ENCODE data around the gene MPZL1.
"Not testable (repeated sequence)": the region's sequence is repeated elsewhere in the genome, so short reads cannot be mapped to it uniquely, and the experiment has no call there.

The MPZL1 gene

GRCh38 chr1:167806235-167806634 lies 84.5 kb downstream of the MPZL1 start:
- DNase-seq: not testable (repeated sequence)

DNA sequence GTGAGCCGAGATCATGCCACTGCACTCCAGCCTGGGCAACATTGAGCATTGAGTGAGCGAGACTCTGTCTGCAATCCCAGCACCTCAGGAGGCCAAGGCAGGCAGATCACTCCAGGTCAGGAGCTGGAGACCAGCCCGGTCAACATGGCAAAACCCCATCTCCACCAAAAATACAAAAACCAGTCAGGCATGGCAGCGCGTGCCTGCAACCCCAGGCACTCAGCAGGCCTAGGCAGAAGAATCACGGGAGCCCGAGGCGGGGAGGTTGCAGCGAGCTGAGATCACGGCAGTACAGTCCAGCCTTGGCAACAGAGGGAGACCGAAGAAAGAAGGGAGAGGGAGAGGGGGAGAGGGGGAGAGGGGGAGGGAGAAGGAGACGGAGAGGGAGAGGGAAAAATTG lies 84.9 kb downstream of the MPZL1 start:
- DNase-seq: not testable (repeated sequence)

- no peak for DNase-seq
Measured at GRCh38 chr1:167808104-167808503, 86.3 kb downstream of the MPZL1 start.

DNA sequence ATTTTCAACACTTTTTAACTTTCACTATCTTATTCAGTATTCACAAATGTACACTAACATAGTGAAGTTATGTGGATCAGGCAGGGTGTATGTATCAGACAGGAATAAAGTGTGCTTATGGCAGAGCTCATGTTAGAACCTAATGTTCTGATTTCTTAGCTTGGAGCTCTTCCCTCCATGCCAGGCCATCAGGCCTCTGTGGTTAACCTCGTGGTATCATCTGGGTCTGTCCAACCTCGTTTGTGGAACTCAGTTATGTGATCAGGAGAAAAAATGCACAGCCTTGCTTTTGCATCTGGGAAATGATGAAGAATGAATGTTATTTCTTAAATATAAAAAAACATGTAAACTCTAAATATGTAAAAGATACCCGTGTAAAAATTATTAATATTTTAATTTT lies 86.9 kb downstream of the MPZL1 start:
- DNase-seq: no peak

GRCh38 chr1:167812972-167813371 lies 91.2 kb downstream of the MPZL1 start:
- no peak for DNase-seq

GRCh38 chr1:167815650-167816049 lies 93.9 kb downstream of the MPZL1 start:
- no peak for DNase-seq

GRCh38 chr1:167819849-167820683 lies 98.3 kb downstream of the MPZL1 start:
- DNase-seq: peak in 45 of 58 donors; percentile 2 to 60 (median 28)

DNA sequence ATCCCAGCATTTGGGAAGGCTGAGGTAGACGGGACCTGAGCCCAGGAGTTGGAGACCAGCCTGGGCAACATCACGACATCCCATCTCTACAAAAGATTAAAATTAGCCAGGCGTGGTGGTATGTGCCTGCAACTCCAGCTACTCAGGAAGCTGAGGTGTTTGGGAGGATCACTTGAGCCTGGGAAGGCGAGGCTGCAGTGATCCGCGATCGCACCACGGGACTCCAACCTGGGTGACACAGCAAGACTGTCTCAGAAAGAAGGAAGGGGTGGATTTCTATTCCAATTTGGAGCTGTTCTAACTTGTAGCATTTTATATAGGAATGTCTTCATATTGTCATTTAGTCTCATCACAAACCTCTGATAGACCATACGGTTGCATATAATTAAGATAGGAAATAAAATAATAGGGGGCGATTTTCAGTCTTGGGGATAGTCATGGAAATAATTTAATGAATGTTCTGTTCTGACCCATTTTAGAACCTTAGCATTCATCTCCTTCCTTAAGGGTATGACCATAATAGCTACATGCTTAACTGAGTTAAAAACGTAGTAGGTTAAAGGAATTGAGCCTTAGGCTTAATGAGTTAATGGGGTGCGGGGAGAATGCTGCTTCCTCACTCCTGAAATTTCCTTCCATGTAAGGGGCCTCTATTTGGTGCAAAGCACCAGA lies 99.0 kb downstream of the MPZL1 start:
- no peak for DNase-seq

DNA sequence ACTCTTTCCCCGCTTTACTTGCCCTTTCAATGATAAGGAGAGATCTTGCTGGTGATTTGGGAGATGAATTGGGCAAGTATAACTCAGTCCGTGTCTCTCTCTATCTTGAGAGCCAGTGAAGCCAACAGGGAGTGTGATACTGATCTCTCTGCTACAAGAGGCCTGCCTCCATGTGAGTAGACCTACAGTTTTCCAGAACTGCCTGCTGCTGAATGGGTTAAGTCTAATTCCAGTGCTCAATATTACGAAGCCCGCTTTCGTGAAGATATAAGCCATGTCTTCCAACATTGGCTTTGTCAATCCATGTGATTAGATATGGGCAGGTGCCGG lies 99.5 kb downstream of the MPZL1 start:
- no peak for DNase-seq

DNA sequence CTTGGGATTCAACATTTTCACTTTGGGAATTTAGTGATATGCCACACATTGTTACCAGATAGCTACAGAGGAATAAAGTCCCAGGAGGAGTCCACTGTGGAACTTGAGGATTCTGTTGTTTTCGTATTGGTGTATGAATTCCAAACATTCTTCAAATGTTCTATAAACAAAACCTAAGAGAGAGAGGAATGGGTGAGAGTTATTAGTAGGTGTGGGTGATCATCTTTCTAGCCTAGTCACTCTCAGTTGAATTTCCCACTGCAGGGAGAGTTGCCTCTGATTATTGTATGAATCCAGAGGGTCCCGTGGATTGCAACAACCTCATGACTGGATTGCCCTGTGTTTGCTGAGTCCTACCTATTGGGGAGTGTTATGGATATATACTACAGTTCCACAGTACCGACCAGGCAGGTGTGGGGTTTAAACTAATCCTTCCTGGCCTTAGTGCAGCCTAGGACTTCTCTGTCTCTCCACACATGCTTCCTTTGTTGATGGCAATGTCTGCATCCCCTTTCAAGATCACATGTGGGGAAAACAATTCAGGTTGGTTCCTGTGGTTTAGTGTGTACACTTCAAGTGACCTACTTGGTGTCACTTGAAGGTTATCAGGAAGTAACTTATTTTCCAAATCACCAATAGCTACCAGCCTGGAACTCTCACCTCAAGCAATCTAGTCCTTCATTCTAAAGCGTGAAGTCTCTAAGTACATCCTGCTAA lies 100.3 kb downstream of the MPZL1 start:
- DNase-seq: no peak

- DNase-seq: no peak
Measured at GRCh38 chr1:167824163-167824794, 102.5 kb downstream of the MPZL1 start.

GRCh38 chr1:167825419-167826079 lies 103.8 kb downstream of the MPZL1 start:
- DNase-seq: no peak

GRCh38 chr1:167826127-167826526 lies 104.3 kb downstream of the MPZL1 start:
- DNase-seq: no peak

DNA sequence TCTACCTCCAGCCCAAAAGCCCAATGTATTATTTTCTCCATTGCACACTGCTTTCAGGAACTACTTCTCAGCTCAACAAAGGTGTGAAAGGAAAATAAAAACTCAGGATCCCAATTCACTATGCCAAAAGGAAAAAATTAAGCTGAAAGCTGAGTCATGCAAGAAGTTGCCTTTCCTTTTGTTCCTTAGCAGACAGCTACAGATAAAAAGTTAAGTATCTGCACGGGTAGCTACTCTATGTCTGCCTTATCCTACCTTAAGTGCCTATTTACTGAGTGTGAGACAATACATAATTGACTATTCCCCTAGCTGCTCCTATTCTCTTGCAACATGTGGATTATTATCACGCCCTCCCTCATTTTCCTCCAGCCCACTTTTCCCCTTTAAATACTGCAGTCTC lies 108.1 kb downstream of the MPZL1 start:
- DNase-seq: no peak

- DNase-seq: not testable (repeated sequence)
Measured at GRCh38 chr1:167830668-167831067, 108.9 kb downstream of the MPZL1 start.

GRCh38 chr1:167832693-167833092 lies 110.9 kb downstream of the MPZL1 start:
- DNase-seq: no peak

- DNase-seq: no peak
Measured at GRCh38 chr1:167833904-167834303, 112.1 kb downstream of the MPZL1 start.

GRCh38 chr1:167836197-167836596 lies 114.4 kb downstream of the MPZL1 start:
- no peak for DNase-seq

DNA sequence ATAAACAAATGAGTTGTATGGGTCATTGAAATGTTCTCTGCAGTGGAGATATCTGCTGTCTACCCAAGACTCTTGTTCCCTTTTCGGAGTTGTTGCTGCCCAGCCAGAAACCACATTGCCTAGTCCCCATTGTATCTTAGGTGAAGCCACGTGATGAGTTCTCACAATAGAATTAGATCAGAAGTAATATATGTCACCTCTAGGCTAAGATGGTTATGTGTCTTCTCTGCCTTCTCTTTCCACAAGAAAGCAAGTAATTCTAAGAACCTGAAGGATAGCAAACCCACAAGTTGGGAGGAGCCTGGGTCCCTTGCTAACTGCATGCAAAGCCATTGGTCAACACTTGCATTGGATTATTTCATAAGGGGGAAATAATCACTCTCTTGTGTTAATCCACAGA lies 115.5 kb downstream of the MPZL1 start:
- DNase-seq: no peak

GRCh38 chr1:167839009-167839408 lies 117.2 kb downstream of the MPZL1 start:
- no peak for DNase-seq

All from anterior cingulate cortex (tissue), 58 donors.